Jurkat, Clone E6-1 (cell line): ENCODE measurements around the gene POLR2C.

Experiments used
- DNase-seq: peaks from one replicate; pipeline ENCODE4 v3.0.0-alpha.2; 2011; ENCODE audit warnings: low read depth, low spot score
- H3K4me3 ChIP-seq: 2 replicates; pipeline ENCODE4 v1.5.1; 2011; ENCODE audit warnings: mild to moderate bottlenecking, low read length, control low read depth, moderate library complexity

The POLR2C gene

DNA sequence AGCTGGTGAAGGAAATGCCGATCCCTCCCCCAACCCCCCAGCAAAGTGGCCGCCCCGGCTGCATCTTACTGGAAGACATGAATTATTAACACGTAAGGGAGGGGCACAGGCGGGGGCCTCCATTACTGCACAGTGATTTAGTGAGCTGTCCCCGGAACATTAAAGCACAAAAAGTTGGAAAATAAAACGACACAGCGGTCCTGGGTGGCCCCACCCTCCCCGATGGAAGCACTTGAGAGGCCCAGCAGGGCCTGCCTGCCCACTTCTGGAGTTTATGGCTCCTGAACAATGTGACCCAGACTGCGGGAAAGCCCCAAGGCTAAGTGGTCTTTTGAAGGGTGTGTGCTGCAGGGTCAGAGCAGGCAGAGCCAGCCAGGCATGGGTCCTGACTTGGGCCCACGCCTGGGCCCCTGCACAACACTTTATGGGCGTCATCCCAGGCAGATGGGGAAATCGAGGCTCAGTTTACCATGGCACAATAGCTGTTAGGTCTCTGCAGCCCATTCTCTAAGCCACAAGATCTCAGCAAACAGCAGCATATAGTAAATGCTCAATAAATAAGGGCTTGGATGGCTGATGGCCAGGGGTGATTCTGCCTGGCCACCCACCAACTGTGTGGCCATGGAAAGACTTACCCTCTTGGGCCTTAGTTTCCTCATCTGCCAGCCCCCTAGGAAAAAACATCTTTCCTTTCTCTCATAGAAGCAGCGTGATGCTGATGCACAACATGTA lies 51.1 kb downstream of the POLR2C start:
- no peak overlapping the region for H3K4me3 ChIP-seq
- no peak for DNase-seq

- H3K4me3 ChIP-seq: no peak overlapping the region
- DNase-seq: no peak
Measured at GRCh38 chr16:57514371-57514770, 51.9 kb downstream of the POLR2C start.

GRCh38 chr16:57514791-57515600 lies 52.5 kb downstream of the POLR2C start:
- no peak for DNase-seq
- no peak overlapping the region for H3K4me3 ChIP-seq

- DNase-seq: no peak
- H3K4me3 ChIP-seq: no peak overlapping the region
Measured at GRCh38 chr16:57516176-57516725, 53.8 kb downstream of the POLR2C start.

- DNase-seq: no peak
Measured at GRCh38 chr16:57516773-57517172, 54.3 kb downstream of the POLR2C start.

GRCh38 chr16:57517397-57518367 lies 55.2 kb downstream of the POLR2C start:
- H3K4me3 ChIP-seq: no peak overlapping the region
- no peak for DNase-seq

More at GRCh38 chr16:57516773-57517172, 54.3 kb downstream of the POLR2C start:
- no peak overlapping the region for H3K4me3 ChIP-seq

DNA sequence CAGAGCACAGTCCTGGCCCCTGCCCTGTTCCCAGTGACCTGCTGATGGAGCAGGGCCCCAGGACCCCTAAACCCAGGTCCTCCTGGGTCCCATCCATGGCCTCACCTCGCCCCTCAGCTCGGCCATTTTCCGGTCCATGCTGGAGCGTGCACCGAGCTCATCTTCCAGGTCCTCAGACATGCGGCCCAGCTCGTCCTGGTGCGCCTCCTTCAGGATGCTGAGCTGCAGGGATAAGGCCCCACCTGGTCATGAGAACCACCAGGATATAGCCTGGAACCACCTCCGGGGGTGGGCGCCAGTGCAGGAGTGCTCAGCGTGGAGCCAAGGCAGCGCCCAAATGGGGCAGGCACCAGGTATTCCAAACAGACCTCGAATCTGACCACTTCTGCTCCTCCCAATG lies 56.0 kb downstream of the POLR2C start:
- DNase-seq: no peak
- H3K4me3 ChIP-seq: no peak overlapping the region

GRCh38 chr16:57518922-57519321 lies 56.4 kb downstream of the POLR2C start:
- H3K4me3 ChIP-seq: no peak overlapping the region
- no peak for DNase-seq

GRCh38 chr16:57519796-57520360 lies 57.4 kb downstream of the POLR2C start:
- H3K4me3 ChIP-seq: no peak overlapping the region
- DNase-seq: no peak
